Measurements from ENCODE around the gene ZNF354C. TPM values are rescaled to one million over a fixed set of nuclear protein-coding genes. Genes with fewer than 3 reads are reported as not detected.

The ZNF354C gene
- polyA plus RNA-seq, 3 donors, result 0.25 to 0.48 (median 0.31) TPM

DNA sequence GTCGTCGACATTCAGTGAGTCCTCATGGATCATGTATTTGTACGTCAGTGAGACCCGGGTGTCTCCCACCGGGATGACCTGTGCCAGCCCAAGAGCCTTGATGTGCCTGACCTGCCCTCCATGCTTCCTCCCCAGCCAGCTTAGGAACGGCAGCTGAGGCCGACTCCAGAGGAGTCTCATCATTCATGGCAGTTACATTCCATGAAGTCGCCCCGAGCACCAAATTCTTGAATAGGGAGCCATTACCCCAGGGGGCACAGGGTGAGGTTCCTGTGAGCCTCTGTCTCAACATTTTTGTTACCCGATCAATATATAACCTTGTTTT lies 67.8 kb downstream of the ZNF354C start:
- Histone ChIP-seq H3K9ac (ENCODE audit: insufficient read depth, low read length, poor library complexity, severe bottlenecking) (no peak overlapping the region), H3K4me2 (replicated peaks; ENCODE audit: extremely low read depth, low read length, poor library complexity, severe bottlenecking) (no peak overlapping the region), H2AFZ (ENCODE audit: insufficient read depth, low read depth, low read length, poor library complexity, severe bottlenecking) (no peak overlapping the region), H4K20me1 (ENCODE audit: insufficient read depth, low read length) (no peaks in the 10 kb centered on the region), H3K4me1 (ENCODE audit: control insufficient read depth in 1 of 2, insufficient read depth in 2 of 2, low read length in 2 of 2) (no peaks in the 10 kb centered on the region), H3K4me3 (replicated peaks in 1 of 3; ENCODE audit: low read depth in 2 of 3, low read length in 3 of 3) (no peak overlapping the region), H3K27ac (ENCODE audit: low read depth in 1 of 2, low read length in 2 of 2) (no peak overlapping the region), H3K9me3 (replicated peaks in 1 of 2; ENCODE audit: control insufficient read depth in 1 of 2, insufficient read depth in 1 of 2, low read length in 2 of 2) (peaks cover 47 to 69% of the 10 kb centered on the region in 2 donors), H3K79me2 (ENCODE audit: insufficient read depth, low read length) (no peaks in the 10 kb centered on the region), H3K27me3 (ENCODE audit: control insufficient read depth in 2 of 2, insufficient read depth in 2 of 2, low read length in 2 of 2) (no peaks in the 10 kb centered on the region), H3K36me3 (replicated peaks in 1 of 2; ENCODE audit: control insufficient read depth in 1 of 2, insufficient read depth in 2 of 2, low read length in 2 of 2) (no peaks in the 10 kb centered on the region)
- Mint-ChIP-seq H3K27me3 (ENCODE audit: low read depth in 3 of 3) (peaks cover 0 to 2% (median 0%) of the 10 kb centered on the region in 3 donors), H3K27ac (no peak overlapping the region), H3K36me3 (no peaks in the 10 kb centered on the region), H3K4me3 (no peak overlapping the region), H3K9me3 (peaks cover 50 to 78% (median 60%) of the 10 kb centered on the region in 7 donors), H3K4me1 (no peaks in the 10 kb centered on the region)
- DNase-seq, result no peak
- TF ChIP-seq, protein P1, sequence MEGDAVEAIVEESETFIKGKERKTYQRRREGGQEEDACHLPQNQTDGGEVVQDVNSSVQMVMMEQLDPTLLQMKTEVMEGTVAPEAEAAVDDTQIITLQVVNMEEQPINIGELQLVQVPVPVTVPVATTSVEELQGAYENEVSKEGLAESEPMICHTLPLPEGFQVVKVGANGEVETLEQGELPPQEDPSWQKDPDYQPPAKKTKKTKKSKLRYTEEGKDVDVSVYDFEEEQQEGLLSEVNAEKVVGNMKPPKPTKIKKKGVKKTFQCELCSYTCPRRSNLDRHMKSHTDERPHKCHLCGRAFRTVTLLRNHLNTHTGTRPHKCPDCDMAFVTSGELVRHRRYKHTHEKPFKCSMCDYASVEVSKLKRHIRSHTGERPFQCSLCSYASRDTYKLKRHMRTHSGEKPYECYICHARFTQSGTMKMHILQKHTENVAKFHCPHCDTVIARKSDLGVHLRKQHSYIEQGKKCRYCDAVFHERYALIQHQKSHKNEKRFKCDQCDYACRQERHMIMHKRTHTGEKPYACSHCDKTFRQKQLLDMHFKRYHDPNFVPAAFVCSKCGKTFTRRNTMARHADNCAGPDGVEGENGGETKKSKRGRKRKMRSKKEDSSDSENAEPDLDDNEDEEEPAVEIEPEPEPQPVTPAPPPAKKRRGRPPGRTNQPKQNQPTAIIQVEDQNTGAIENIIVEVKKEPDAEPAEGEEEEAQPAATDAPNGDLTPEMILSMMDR (IDR thresholded peaks at IDR 0.05), result no peak
- WGBS (ENCODE audit: insufficient coverage), result 86% methylated on average over 8 of the region's 10 CpGs
- intact Hi-C loops (cut with micrococcal nuclease), result no loop called here

DNA sequence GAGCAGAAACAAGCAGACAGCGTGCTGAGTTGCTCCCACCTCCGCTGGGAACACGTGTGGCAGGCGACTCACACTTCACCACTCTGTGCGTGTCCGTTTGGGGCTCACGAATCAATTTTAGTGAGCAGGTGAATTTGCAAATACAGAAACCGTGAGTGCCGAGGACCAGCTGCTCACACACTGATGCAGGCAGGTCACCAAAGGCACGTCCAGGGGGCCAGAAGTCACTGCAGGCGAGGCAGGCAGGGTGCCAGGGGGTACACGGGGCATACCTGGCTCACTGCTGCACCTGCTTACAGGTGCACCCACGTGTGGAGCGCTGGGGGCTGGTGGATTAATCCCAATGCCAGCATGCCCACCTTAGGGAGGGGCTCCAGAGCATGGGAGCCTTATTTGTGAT lies 68.8 kb downstream of the ZNF354C start:
- H3K36me3 ChIP-seq (replicated peaks in 1 of 2; ENCODE audit: control insufficient read depth in 1 of 2, insufficient read depth in 2 of 2, low read length in 2 of 2), result no peaks in the 10 kb centered on the region

More for the DNA sequence above, 68.8 kb downstream of the ZNF354C start:
- H4K20me1 ChIP-seq (ENCODE audit: insufficient read depth, low read length), result no peaks in the 10 kb centered on the region
- intact Hi-C loops (cut with micrococcal nuclease), result no loop called here
- H2AFZ ChIP-seq (ENCODE audit: insufficient read depth, low read depth, low read length, poor library complexity, severe bottlenecking), result no peak overlapping the region
- Mint-ChIP-seq H3K4me1 (no peaks in the 10 kb centered on the region), H3K4me3 (no peak overlapping the region), H3K36me3 (no peaks in the 10 kb centered on the region), H3K27ac (no peak overlapping the region), H3K9me3 (peaks cover 42 to 72% (median 58%) of the 10 kb centered on the region in 7 donors), H3K27me3 (ENCODE audit: low read depth in 3 of 3) (peaks cover 0 to 2% (median 0%) of the 10 kb centered on the region in 3 donors)
- TF ChIP-seq, protein P1 (IDR thresholded peaks at IDR 0.05), result no peak
- no peaks in the 10 kb centered on the region for H3K4me1 ChIP-seq (ENCODE audit: control insufficient read depth in 1 of 2, insufficient read depth in 2 of 2, low read length in 2 of 2)
- no peak overlapping the region for H3K27ac ChIP-seq (ENCODE audit: low read depth in 1 of 2, low read length in 2 of 2)
- no peaks in the 10 kb centered on the region for H3K79me2 ChIP-seq (ENCODE audit: insufficient read depth, low read length)
- no peak for DNase-seq
- H3K4me2 ChIP-seq (replicated peaks; ENCODE audit: extremely low read depth, low read length, poor library complexity, severe bottlenecking), result no peak overlapping the region
- 88% methylated on average over 12 of the region's 14 CpGs for WGBS (ENCODE audit: insufficient coverage)
- no peaks in the 10 kb centered on the region for H3K27me3 ChIP-seq (ENCODE audit: control insufficient read depth in 2 of 2, insufficient read depth in 2 of 2, low read length in 2 of 2)
- no peak overlapping the region for H3K4me3 ChIP-seq (replicated peaks in 1 of 3; ENCODE audit: low read depth in 2 of 3, low read length in 3 of 3)
- peaks cover 38 to 63% of the 10 kb centered on the region in 2 donors for H3K9me3 ChIP-seq (replicated peaks in 1 of 2; ENCODE audit: control insufficient read depth in 1 of 2, insufficient read depth in 1 of 2, low read length in 2 of 2)
- H3K9ac ChIP-seq (ENCODE audit: insufficient read depth, low read length, poor library complexity, severe bottlenecking), result no peak overlapping the region

Measured in CD14-positive monocyte (primary cell).